LNCaP clone FGC (cell line): ENCODE data around the gene GAB2.

Experiments
- DNase-seq: peaks from one replicate; pipeline ENCODE4 v3.0.0-alpha.2; 2011; ENCODE audit warnings: low read depth
- H3K4me3 ChIP-seq: 2 replicates; pipeline ENCODE4 v1.5.1; 2011; ENCODE audit warnings: mild to moderate bottlenecking, low read depth, low read length, control low read depth
- TF ChIP-seq, protein P1 (sequence below): IDR thresholded peaks from 2 replicates; pipeline ENCODE4 v1.5.1; 2012; ENCODE audit warnings: mild to moderate bottlenecking; ENCODE audit not compliant: control insufficient read depth, insufficient read depth; ENCODE audit errors: extremely low read depth

GAB2 gene

DNA sequence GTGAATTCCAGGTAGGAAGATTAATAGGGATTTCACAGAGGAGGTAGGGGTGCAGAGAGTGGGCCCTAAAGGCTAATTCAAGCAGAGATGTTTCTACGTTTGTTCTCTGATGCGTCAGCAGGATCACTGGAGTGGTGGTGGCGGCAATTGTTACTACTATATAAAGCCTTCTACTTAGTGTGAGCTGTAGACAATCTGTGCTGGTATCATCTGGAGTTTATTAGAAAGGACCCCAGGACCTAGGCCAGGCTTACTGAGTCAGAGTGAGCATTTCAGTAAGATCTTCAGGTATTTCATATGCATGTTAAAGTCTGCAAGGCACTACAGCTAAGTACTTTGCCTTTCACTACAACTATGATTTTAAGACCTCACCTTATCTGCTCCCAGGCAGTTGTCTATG is 169.4 kb downstream of the GAB2 start:
- DNase-seq, result no peak
- TF ChIP-seq, protein P1, sequence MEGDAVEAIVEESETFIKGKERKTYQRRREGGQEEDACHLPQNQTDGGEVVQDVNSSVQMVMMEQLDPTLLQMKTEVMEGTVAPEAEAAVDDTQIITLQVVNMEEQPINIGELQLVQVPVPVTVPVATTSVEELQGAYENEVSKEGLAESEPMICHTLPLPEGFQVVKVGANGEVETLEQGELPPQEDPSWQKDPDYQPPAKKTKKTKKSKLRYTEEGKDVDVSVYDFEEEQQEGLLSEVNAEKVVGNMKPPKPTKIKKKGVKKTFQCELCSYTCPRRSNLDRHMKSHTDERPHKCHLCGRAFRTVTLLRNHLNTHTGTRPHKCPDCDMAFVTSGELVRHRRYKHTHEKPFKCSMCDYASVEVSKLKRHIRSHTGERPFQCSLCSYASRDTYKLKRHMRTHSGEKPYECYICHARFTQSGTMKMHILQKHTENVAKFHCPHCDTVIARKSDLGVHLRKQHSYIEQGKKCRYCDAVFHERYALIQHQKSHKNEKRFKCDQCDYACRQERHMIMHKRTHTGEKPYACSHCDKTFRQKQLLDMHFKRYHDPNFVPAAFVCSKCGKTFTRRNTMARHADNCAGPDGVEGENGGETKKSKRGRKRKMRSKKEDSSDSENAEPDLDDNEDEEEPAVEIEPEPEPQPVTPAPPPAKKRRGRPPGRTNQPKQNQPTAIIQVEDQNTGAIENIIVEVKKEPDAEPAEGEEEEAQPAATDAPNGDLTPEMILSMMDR, result no peak
- H3K4me3 ChIP-seq, result no peak overlapping the region

GRCh38 chr11:78244546-78245255 is 172.9 kb downstream of the GAB2 start:
- no peak for DNase-seq
- TF ChIP-seq, protein P1, result no peak
- H3K4me3 ChIP-seq, result no peak overlapping the region

DNA sequence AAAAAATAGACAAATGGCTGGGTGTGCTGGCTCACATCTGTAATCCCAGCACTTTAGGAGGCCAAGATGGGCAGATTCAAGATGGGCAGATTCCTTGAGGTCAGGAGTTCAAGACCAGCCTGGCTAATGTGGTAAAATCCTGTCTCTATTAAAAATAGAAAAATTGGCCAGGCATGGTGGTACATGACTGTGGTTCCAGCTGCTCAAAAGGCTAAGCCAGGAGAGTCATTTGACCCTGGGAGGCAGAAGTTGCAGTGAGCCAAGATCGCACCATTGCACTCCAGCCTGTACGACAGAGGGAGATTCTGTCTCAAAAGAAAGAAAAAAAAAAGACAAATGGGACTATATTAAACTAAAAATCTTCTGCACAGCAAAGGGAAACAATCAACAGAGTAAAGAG is 173.5 kb downstream of the GAB2 start:
- H3K4me3 ChIP-seq, result no peak overlapping the region
- TF ChIP-seq, protein P1, result no peak
- DNase-seq, result no peak

GRCh38 chr11:78241475-78241874 is 176.1 kb downstream of the GAB2 start:
- TF ChIP-seq, protein P1, result no peak
- H3K4me3 ChIP-seq, result no peak overlapping the region
- no peak for DNase-seq

DNA sequence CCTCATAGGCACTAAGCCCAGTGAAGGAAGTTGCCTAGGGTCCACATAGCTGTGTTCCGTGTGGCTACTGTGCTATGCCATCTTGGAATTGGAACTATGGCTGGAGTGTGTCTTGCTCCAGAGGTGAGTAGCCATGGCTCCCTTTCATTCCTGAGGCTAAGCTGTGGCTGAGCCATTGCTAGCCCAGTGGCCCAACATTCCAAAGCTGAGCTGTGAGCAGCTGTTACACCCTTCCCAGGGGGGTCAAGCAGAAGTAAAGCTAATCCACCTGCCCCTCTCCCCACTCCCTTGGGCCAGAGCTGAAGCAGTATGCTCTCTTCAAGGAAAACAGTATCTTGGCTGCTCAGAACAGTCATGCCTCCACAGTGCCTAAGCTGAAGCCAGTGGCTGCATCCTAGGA is 177.8 kb downstream of the GAB2 start:
- TF ChIP-seq, protein P1, result no peak
- no peak for DNase-seq
- H3K4me3 ChIP-seq, result no peak overlapping the region

DNA sequence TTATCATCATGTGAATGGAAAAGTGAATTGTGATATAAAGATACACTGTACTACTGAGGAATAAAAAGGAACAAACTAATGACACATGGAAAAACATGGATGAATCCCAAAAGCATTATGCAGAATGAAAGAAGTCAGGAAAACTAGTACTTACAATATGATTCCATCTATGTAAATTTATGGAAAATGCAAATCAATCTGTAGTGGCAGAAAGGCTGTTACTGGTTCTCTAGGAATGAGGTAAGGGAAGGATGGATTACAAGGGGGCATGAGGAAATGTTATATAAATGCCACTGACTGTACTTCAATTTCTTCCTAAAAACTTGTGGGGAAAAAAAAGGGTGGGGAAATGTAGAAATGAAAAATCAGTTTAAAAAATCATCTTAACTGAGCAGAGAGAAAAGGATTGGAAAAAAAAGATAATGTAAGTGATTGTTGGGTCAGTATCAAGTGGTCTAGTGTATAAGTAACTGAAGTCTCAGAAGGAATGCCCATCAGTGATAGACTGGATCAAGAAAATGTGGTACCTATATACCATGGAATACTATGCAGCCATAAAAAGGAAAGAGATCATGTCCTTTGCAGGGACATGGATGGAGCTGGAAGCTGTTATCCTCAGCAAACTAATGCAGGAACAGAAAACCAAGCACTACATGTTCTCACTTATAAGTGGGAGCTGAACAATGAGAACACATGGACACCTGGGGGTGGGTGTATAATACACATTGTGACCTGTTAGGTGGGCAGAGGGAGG is 180.2 kb downstream of the GAB2 start:
- no peak for DNase-seq
- no peak overlapping the region for H3K4me3 ChIP-seq
- TF ChIP-seq, protein P1, result no peak
